Kidney (tissue), 14 donors: Measurements from ENCODE around the gene SCGN. TPM values are rescaled to one million over a fixed set of nuclear protein-coding genes. Genes with fewer than 3 reads are reported as not detected.

Experiments used
- DNase-seq, 5 donors: peaks; one replicate each; pipeline ENCODE4 v3.0.0-alpha.2; 2013 to 2020
- FAIRE-seq: peaks from 2 replicates; lab custom pipeline; 2012; peaks lifted over from hg19 to GRCh38; lab: Jason Lieb, UNC
- H3K27ac ChIP-seq, 2 donors: one replicate each; pipeline ENCODE4 v1.7.0; 2013; ENCODE audit warnings: low read depth in 2 of 2, low read length in 2 of 2, inconsistent platforms in 1 of 2
- H3K27me3 ChIP-seq: one replicate; pipeline ENCODE4 v1.7.1; 2013; ENCODE audit warnings: low read length, inconsistent platforms; ENCODE audit not compliant: control insufficient read depth, insufficient read depth
- H3K36me3 ChIP-seq, 3 donors: one replicate each; pipeline versions ENCODE4 v1.7.0 to v1.7.1; 2013; ENCODE audit warnings: low read length in 3 of 3, control low read depth in 1 of 3, inconsistent platforms in 1 of 3; ENCODE audit not compliant: insufficient read depth in 3 of 3, control insufficient read depth in 2 of 3
- H3K4me1 ChIP-seq, 3 donors: one replicate each; pipeline versions ENCODE4 v1.7.0 to v1.7.1; 2013; ENCODE audit warnings: low read length in 3 of 3, inconsistent platforms in 1 of 3, low read depth in 1 of 3; ENCODE audit not compliant: control insufficient read depth in 2 of 3, insufficient read depth in 2 of 3
- H3K4me3 ChIP-seq, 3 donors: one replicate each; pipeline versions ENCODE4 v1.7.0 to v1.8.1; 2013; ENCODE audit warnings: low read length in 3 of 3, control low read depth in 1 of 3, inconsistent platforms in 1 of 3
- H3K9ac ChIP-seq, 3 donors: one replicate each; pipeline versions ENCODE4 v1.7.0 to v1.7.1; 2013; ENCODE audit warnings: low read length in 3 of 3, control low read depth in 1 of 3, inconsistent platforms in 1 of 3
- H3K9me3 ChIP-seq, 3 donors: one replicate each; pipeline versions ENCODE4 v1.7.0 to v1.7.1; 2013; ENCODE audit warnings: low read length in 3 of 3, control low read depth in 1 of 3, inconsistent platforms in 1 of 3; ENCODE audit not compliant: control insufficient read depth in 2 of 3, insufficient read depth in 1 of 3
- intact Hi-C: fragments of 100-400 bp; cut with DNase I; formaldehyde crosslinking; loops from one replicate; pipeline ENCODE4 v1.11.1; 2022
- polyA plus RNA-seq: library from polyadenylated mRNA; stranded (reverse); fragments of 350-450 nt; fragmentation: Illumina TruSeq; extraction: RNeasy Lipid Tissue Mini Kit (QIAGEN cat#74804); gene quantifications from one replicate; pipeline ENCODE4 v1.2.3, GENCODE V29; 2014; ENCODE audit warnings: low read depth, low replicate concordance; ENCODE audit not compliant: insufficient read depth
- total RNA-seq: library from RNA; stranded (reverse); fragmentation: NEBNext Ultra II Directional; extraction: Animal tissue kit (Norgen Biotek cat#: 25700); gene quantifications from one replicate; pipeline ENCODE4 v1.2.1, GENCODE V29; 2021
- TF ChIP-seq, protein P1 (sequence below): IDR thresholded peaks from 3 replicates; pipeline ENCODE4 v1.5.1; 2012; ENCODE audit warnings: mild to moderate bottlenecking, moderate library complexity, borderline replicate concordance; ENCODE audit not compliant: insufficient read depth; ENCODE audit errors: extremely low read depth
- donor health status: control.
- donor health status: control.
- donor health status: control.
- donor health status: control.
- donor health status: control.
- donor health status: DM: yes; HTN: yes; CAD: no.
- donor health status: Normal renal cell carcinoma (clear cell type).

The SCGN gene
- total and polyA plus RNA-seq, 2 donors from 2014 or later = 0.90 to 8.7 TPM

DNA sequence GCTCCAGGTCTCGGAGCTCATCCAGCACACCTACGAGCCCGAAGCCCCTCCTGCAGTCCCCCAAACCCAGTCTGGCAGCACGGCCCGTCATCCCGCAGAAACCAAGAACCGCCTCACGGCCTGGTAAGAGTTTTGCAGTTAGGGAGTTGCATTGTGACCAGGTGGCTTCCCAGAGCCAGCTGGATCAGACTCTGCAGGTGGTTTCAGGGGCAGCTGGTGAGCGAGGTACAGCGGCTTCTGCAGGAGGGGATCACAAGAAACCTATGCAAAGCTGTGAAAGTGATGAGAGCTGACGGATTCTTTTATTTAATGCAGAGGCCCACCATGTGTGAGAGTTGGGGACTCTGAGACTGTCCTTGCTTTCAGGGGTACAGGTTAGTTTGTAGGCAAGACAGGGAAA is 45.9 kb upstream of the SCGN start:
- Histone ChIP-seq H3K27ac (no peak overlapping the region), H3K9me3 (no peaks in the 10 kb centered on the region), H3K9ac (no peak overlapping the region), H3K27me3 (no peaks in the 10 kb centered on the region), H3K4me3 (no peak overlapping the region), H3K4me1 (peaks cover 0 to 3% (median 0%) of the 10 kb centered on the region in 3 donors), H3K36me3 (peaks cover 0 to 11% (median 9%) of the 10 kb centered on the region in 3 donors)
- TF ChIP-seq, protein P1, sequence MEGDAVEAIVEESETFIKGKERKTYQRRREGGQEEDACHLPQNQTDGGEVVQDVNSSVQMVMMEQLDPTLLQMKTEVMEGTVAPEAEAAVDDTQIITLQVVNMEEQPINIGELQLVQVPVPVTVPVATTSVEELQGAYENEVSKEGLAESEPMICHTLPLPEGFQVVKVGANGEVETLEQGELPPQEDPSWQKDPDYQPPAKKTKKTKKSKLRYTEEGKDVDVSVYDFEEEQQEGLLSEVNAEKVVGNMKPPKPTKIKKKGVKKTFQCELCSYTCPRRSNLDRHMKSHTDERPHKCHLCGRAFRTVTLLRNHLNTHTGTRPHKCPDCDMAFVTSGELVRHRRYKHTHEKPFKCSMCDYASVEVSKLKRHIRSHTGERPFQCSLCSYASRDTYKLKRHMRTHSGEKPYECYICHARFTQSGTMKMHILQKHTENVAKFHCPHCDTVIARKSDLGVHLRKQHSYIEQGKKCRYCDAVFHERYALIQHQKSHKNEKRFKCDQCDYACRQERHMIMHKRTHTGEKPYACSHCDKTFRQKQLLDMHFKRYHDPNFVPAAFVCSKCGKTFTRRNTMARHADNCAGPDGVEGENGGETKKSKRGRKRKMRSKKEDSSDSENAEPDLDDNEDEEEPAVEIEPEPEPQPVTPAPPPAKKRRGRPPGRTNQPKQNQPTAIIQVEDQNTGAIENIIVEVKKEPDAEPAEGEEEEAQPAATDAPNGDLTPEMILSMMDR = no peak
- DNase-seq (no peak), FAIRE-seq (no peak)
- intact Hi-C loops = no loop called here

DNA sequence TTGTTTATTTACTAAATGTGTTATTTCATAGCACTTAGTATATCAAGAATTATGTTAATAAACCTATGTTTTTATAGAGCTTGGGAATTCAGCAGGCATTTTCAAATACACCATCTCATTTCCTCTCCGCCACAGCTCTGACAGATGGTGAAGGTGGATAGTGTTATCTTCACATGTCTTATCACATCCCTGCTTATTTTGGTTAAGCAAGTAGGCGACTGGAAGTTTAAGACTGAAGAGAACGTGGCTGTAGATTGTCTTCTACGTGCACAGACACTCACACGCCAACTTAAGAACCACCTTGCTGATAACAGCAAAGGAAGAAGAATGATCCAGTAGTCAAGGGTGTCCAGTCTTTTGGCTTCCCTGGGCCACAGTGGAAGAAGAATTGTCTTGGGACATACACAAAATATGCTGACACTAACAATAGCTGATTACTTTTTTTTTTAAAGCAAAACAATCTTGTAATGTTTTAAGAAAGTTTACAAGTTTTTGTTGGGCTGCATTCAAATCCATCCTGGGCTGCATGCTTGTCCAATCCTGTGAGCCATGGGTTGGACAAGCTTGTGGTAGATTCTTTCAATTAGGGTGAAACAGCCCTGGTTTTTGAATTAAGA is 43.3 kb upstream of the SCGN start:
- intact Hi-C loops = no loop called here
- H3K9ac ChIP-seq = no peak overlapping the region
- peaks cover 0 to 11% (median 9%) of the 10 kb centered on the region in 3 donors for H3K36me3 ChIP-seq
- no peaks in the 10 kb centered on the region for H3K4me1 ChIP-seq
- H3K27ac ChIP-seq = no peak overlapping the region
- no peaks in the 10 kb centered on the region for H3K27me3 ChIP-seq
- no peak overlapping the region for H3K4me3 ChIP-seq
- TF ChIP-seq, protein P1 = no peak
- FAIRE-seq = no peak
- H3K9me3 ChIP-seq = no peaks in the 10 kb centered on the region
- no peak for DNase-seq

DNA sequence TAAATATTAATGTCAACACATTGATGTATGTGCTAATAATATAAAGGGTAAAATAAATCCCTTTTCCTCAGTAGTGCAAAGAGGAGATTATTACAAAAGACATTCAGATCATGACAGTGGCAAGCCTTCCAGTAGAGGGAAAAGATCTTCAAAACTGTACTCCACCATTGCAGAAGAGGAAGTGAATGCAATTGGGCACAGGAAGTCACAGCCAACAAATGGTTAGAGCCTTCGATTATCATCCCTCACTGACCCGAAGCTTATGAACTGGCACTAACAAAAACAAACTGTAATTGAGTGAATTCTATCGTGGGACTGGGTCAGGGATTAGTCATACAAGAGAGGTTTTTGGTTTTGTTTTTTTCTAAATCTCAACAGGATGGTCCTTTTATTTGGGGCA is 39.3 kb upstream of the SCGN start:
- TF ChIP-seq, protein P1 = no peak
- FAIRE-seq (no peak), DNase-seq (no peak)
- Histone ChIP-seq H3K27me3 (no peaks in the 10 kb centered on the region), H3K9ac (no peak overlapping the region), H3K4me3 (no peak overlapping the region), H3K36me3 (peaks cover 0 to 7% (median 4%) of the 10 kb centered on the region in 3 donors), H3K9me3 (no peaks in the 10 kb centered on the region), H3K27ac (no peak overlapping the region), H3K4me1 (no peaks in the 10 kb centered on the region)
- intact Hi-C loops = no loop called here

DNA sequence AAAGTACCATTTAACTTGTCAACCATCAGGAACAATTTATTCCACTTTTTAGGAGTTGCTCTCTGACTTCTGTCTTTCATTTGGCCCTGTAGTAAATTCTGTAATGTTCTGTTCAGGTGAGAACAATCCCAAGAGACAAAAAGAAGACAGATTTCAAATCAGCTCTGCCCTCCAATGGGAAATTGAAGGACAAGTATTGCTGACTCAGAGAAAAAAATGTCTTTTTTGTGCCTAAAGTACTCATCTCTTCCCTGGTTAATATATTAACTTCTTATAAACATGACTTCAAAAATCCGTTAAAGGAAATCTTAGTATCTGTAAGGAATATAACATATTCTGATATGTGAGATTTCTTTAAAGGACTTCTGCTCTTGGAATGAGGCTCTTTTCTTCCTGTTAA is 38.6 kb upstream of the SCGN start:
- TF ChIP-seq, protein P1 = no peak
- DNase-seq = no peak
- peaks cover 0 to 7% (median 4%) of the 10 kb centered on the region in 3 donors for H3K36me3 ChIP-seq
- H3K27me3 ChIP-seq = no peaks in the 10 kb centered on the region
- no peaks in the 10 kb centered on the region for H3K4me1 ChIP-seq
- FAIRE-seq = no peak
- no peak overlapping the region for H3K9ac ChIP-seq
- H3K9me3 ChIP-seq = no peaks in the 10 kb centered on the region
- intact Hi-C loops = no loop called here
- H3K27ac ChIP-seq = no peak overlapping the region
- H3K4me3 ChIP-seq = no peak overlapping the region
